SH-SY5Y (cell line): Measurements from ENCODE around the gene PRDM11.

Source experiments
- GATA2 ChIP-seq: IDR thresholded peaks from 2 replicates; pipeline ENCODE4 v1.6.1; 2011; ENCODE audit warnings: mild to moderate bottlenecking, low read depth, low read length
- GATA3 ChIP-seq: IDR thresholded peaks from 2 replicates; pipeline ENCODE4 v1.6.1; 2011; ENCODE audit warnings: low read depth, mild to moderate bottlenecking, low read length, moderate library complexity

DNA sequence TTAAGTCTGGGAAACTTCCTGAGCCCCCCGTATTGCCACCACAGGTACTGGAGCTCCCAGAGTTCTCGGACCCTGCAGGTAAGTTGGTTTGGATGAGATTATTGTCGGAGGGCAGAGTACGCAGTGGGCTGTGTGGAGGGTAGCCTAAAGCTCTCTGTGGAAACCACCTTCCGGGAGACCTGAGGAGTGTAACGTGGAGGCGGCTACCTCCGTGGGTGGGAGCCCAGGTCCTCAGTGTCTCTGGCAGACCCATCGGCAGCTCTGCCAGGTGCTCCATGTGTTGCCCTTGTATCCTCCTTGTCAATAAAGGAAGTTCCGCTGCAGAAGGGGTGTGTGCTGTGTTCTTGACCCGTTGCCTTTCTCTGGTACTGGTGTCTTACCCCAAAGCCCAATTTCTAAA lies 78.3 kb downstream of the PRDM11 start:
- TF ChIP-seq GATA3 = no peak
- TF ChIP-seq GATA2 = no peak
